ENCODE results near the gene BCL2L15. TPM values are rescaled to one million over a fixed set of nuclear protein-coding genes. Genes with fewer than 3 reads are reported as not detected.
A peak's percentile ranks its signal among the peaks of the same experiment; 100 is the strongest.

BCL2L15 gene
- total RNA-seq, 6 donors from 2014 or later: 1.0 to 6.2 (median 1.7) TPM

GRCh38 chr1:113868387-113869083 is 18.8 kb downstream of the BCL2L15 start:
- no peak for ATAC-seq (ENCODE audit: low FRiP score in 2 of 2)
- peak overlapping the region in 1 of 4 donors; percentile 15 for H3K27ac ChIP-seq
- no peak for TF ChIP-seq POLR2AphosphoS5 (IDR thresholded peaks at IDR 0.05)
- no peak for TF ChIP-seq CTCF (IDR thresholded peaks at IDR 0.05)
- TF ChIP-seq POLR2A (IDR thresholded peaks at IDR 0.05): no peak
- H3K9me3 ChIP-seq: no peaks in the 10 kb centered on the region
- no peak for DNase-seq
- no peaks in the 10 kb centered on the region for H3K27me3 ChIP-seq
- H3K4me1 ChIP-seq: peaks cover 7 to 9% (median 8%) of the 10 kb centered on the region in 4 donors
- H3K4me3 ChIP-seq: no peak overlapping the region
- 88 to 94% methylated on average over 4 of the region's 4 CpGs for WGBS, 2 donors
- no peaks in the 10 kb centered on the region for H3K36me3 ChIP-seq

DNA sequence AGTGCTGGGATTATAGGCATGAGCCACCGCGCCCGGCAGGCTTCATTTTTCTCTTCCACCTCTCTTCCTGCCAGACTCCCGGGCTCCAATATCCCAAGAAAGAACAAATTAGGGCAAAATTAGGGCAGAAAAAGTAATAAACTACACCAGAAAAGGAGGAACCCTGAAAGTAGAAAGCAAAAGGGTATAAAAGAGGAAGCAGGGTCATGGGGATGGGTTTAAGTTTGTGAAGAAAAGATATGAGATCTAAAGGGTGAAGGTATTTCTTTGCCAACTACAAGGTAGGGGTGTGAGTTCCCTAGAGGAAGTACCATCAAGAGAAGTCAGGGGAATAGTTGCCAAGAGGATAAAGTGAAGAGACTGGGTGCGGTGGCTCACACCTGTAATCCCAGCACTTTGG is 25.7 kb downstream of the BCL2L15 start:
- H3K4me3 ChIP-seq: no peak overlapping the region
- no peaks in the 10 kb centered on the region for H3K27me3 ChIP-seq
- H3K4me1 ChIP-seq: peaks cover 0 to 4% (median 0%) of the 10 kb centered on the region in 4 donors
- no peaks in the 10 kb centered on the region for H3K36me3 ChIP-seq
- WGBS, 2 donors: 95% methylated on average over 5 of the region's 5 CpGs
- H3K27ac ChIP-seq: no peak overlapping the region
- ATAC-seq (ENCODE audit: low FRiP score in 2 of 2): no peak
- no peak for DNase-seq
- TF ChIP-seq CTCF (IDR thresholded peaks at IDR 0.05) (no peak), EP300 (IDR thresholded peaks at IDR 0.05) (no peak), POLR2A (IDR thresholded peaks at IDR 0.05) (no peak), POLR2AphosphoS5 (IDR thresholded peaks at IDR 0.05) (no peak)
- no peaks in the 10 kb centered on the region for H3K9me3 ChIP-seq

DNA sequence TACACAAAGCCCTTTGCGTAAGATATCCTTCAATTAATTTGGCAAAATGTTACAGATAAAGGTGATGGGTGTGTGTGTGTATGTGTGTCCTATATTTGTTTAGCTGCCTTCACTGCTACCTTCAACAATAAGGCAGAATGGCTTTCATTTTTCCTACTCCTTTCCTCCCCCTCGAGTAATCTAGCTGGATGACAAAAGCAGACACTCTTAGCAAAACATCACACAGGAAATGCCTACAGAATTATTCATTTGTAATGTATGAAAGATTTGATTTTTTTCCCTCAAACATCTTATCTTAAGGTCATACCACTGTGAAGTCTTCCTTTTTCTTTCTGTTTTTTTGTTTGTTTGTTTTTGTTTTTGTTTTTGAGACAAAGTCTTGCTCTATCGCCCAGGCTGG is 26.5 kb downstream of the BCL2L15 start:
- 66 to 69% methylated on average over 3 of the region's 3 CpGs for WGBS, 2 donors
- no peak overlapping the region for H3K4me3 ChIP-seq
- H3K27me3 ChIP-seq: no peaks in the 10 kb centered on the region
- TF ChIP-seq CTCF (IDR thresholded peaks at IDR 0.05) (no peak), EP300 (IDR thresholded peaks at IDR 0.05) (no peak), POLR2AphosphoS5 (IDR thresholded peaks at IDR 0.05) (no peak), POLR2A (IDR thresholded peaks at IDR 0.05) (no peak)
- peaks cover 0 to 4% (median 0%) of the 10 kb centered on the region in 4 donors for H3K4me1 ChIP-seq
- no peak for ATAC-seq (ENCODE audit: low FRiP score in 2 of 2)
- no peak overlapping the region for H3K27ac ChIP-seq
- no peaks in the 10 kb centered on the region for H3K9me3 ChIP-seq
- H3K36me3 ChIP-seq: no peaks in the 10 kb centered on the region
- no peak for DNase-seq

GRCh38 chr1:113859478-113860175 is 27.8 kb downstream of the BCL2L15 start:
- peaks cover 0 to 4% (median 0%) of the 10 kb centered on the region in 4 donors for H3K4me1 ChIP-seq
- no peaks in the 10 kb centered on the region for H3K9me3 ChIP-seq
- ATAC-seq (ENCODE audit: low FRiP score in 2 of 2): peak in 1 of 2 donors; percentile 63
- DNase-seq: no peak
- 60 to 64% methylated on average over 3 of the region's 3 CpGs for WGBS, 2 donors
- peak overlapping the region in 1 of 4 donors; percentile 3 for H3K4me3 ChIP-seq
- H3K27ac ChIP-seq: peak overlapping the region in 2 of 4 donors; percentile 14 to 50
- H3K36me3 ChIP-seq: no peaks in the 10 kb centered on the region
- H3K27me3 ChIP-seq: no peaks in the 10 kb centered on the region
- TF ChIP-seq POLR2A (IDR thresholded peaks at IDR 0.05) (no peak), CTCF (IDR thresholded peaks at IDR 0.05) (no peak), POLR2AphosphoS5 (IDR thresholded peaks at IDR 0.05) (no peak), EP300 (IDR thresholded peaks at IDR 0.05) (no peak)

Measured in upper lobe of left lung (tissue), 6 donors.